MV-4-11 (cell line): Measurements from ENCODE around the gene KHSRP.

Source experiments
- DNase-seq: peaks from one replicate; lab custom pipeline; 2025; lab: John Stamatoyannopoulos, UW

KHSRP gene

GRCh38 chr19:6392221-6393073 is 32.2 kb downstream of the KHSRP start:
- DNase-seq, result no peak

- DNase-seq, result no peak
Measured at GRCh38 chr19:6387372-6387771, 37.2 kb downstream of the KHSRP start.

GRCh38 chr19:6384381-6384780 is 40.2 kb downstream of the KHSRP start:
- DNase-seq, result no peak

GRCh38 chr19:6383188-6383587 is 41.4 kb downstream of the KHSRP start:
- DNase-seq, result no peak

- DNase-seq, result no peak
Measured at GRCh38 chr19:6381030-6381750, 43.4 kb downstream of the KHSRP start.

GRCh38 chr19:6379744-6380143 is 44.9 kb downstream of the KHSRP start:
- no peak for DNase-seq

GRCh38 chr19:6378486-6378885 is 46.1 kb downstream of the KHSRP start:
- DNase-seq, result no peak

GRCh38 chr19:6378041-6378440 is 46.6 kb downstream of the KHSRP start:
- no peak for DNase-seq

- no peak for DNase-seq
Measured at GRCh38 chr19:6376512-6377190, 48.0 kb downstream of the KHSRP start.

- no peak for DNase-seq
Measured at GRCh38 chr19:6375411-6376010, 49.1 kb downstream of the KHSRP start, which contains the start of gene PSPN. PSPN (minus strand) TSS chr19:6375933; CDS start chr19:6375849, 84 bp downstream.

- DNase-seq, result no peak
Measured at GRCh38 chr19:6374711-6375410, 49.8 kb downstream of the KHSRP start.

- DNase-seq, result no peak
Measured at GRCh38 chr19:6374161-6374709, 50.4 kb downstream of the KHSRP start.

- DNase-seq, result no peak
Measured at GRCh38 chr19:6373813-6374108, 50.9 kb downstream of the KHSRP start.

- peak; percentile 97 for DNase-seq
Measured at GRCh38 chr19:6373096-6373812, 51.4 kb downstream of the KHSRP start.

- DNase-seq, result peak; percentile 100
Measured at GRCh38 chr19:6372594-6373095, 52.0 kb downstream of the KHSRP start, which contains the start of gene ALKBH7. ALKBH7 (plus strand) TSS chr19:6372794; CDS start chr19:6372821, 27 bp downstream.

GRCh38 chr19:6364353-6364752 is 60.3 kb downstream of the KHSRP start:
- DNase-seq, result no peak
